Activated T-helper 2 cell treated with anti-CD3 and anti-CD28 coated beads, Interferon-gamma antibody, Interleukin-2, Interleukin-4, amounts not matched to agents 10 μg/mL and 5 μg/mL and 100 μg/mL, durations not matched to agents 14 hours and 24 hours and 36 hours (primary cell): Measurements from ENCODE around the gene SOX12. TPM values are rescaled to one million over a fixed set of nuclear protein-coding genes. Genes with fewer than 3 reads are reported as not detected.
"Not testable (repeated sequence)": the region's sequence is repeated elsewhere in the genome, so short reads cannot be mapped to it uniquely, and the experiment has no call there.

ENCODE experiments used
- DNase-seq: peaks from one replicate; pipeline ENCODE4 v3.0.0; 2021; ENCODE audit warnings: low spot score
- H3K27ac Mint-ChIP-seq: one replicate; pipeline ENCODE4 v1.8.0; 2021; ENCODE audit warnings: mixed read lengths
- H3K27me3 Mint-ChIP-seq: one replicate; pipeline ENCODE4 v1.8.0; 2021; ENCODE audit warnings: low read depth, mixed read lengths
- H3K36me3 Mint-ChIP-seq: one replicate; pipeline ENCODE4 v1.8.0; 2021; ENCODE audit warnings: low read depth, mixed read lengths
- H3K4me1 Mint-ChIP-seq: one replicate; pipeline ENCODE4 v1.8.0; 2021; ENCODE audit warnings: low read depth, mixed read lengths
- H3K4me3 Mint-ChIP-seq: one replicate; pipeline ENCODE4 v1.8.0; 2021; ENCODE audit warnings: low read depth, mild to moderate bottlenecking, moderate library complexity, mixed read lengths
- H3K9me3 Mint-ChIP-seq: one replicate; pipeline ENCODE4 v1.8.0; 2021; ENCODE audit warnings: mixed read lengths
- intact Hi-C: fragments of 100-400 bp; cut with micrococcal nuclease; formaldehyde crosslinking; loops from one replicate; pipeline ENCODE4 v1.15.1; 2023
- total RNA-seq: library from RNA; stranded (reverse); gene quantifications from 2 replicates; pipeline ENCODE4 v1.2.3, GENCODE V29; 2022

SOX12 gene
- total RNA-seq, 1 donor from 2014 or later: 14.4 TPM

DNA sequence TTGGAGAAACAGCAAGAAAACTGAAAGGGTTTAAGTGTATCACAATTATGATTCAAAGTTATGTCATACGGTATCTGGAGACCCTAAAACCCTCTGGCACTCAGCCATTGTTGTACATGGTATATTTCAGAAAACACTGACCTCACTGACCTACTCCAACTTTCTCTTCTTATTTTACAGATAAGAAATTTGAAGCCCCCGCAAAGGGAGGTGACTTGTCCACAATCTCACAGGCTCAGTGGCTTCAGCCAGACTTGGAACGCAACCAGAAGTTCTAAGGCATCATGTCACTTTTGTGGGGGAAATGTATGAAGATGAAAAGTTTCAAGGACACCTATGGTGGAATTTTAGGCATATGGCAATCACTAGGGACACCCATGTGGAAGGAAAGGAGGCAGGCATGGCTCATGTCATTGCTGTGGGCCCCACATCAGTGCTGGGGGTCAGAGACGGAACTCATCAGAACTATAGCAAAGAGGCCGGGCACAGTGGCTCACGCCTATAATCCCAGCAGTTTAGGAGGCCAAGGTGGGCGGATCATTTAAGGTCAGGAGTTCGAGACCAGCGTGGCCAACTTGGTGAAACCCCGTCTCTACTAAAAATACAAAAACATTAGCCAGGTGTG lies 50.0 kb downstream of the SOX12 start:
- no peaks in the 10 kb centered on the region for H3K36me3 Mint-ChIP-seq
- no peaks in the 10 kb centered on the region for H3K27me3 Mint-ChIP-seq
- H3K4me1 Mint-ChIP-seq: peaks cover 20% of the 10 kb centered on the region
- H3K4me3 Mint-ChIP-seq: no peak overlapping the region
- H3K27ac Mint-ChIP-seq: no peak overlapping the region
- intact Hi-C loops: no loop called here
- no peaks in the 10 kb centered on the region for H3K9me3 Mint-ChIP-seq
- no peak for DNase-seq

GRCh38 chr20:376089-376488 lies 50.7 kb downstream of the SOX12 start:
- intact Hi-C loops: no loop called here
- no peak for DNase-seq
- peaks cover 20% of the 10 kb centered on the region for H3K4me1 Mint-ChIP-seq
- no peaks in the 10 kb centered on the region for H3K36me3 Mint-ChIP-seq
- H3K9me3 Mint-ChIP-seq: no peaks in the 10 kb centered on the region
- no peak overlapping the region for H3K27ac Mint-ChIP-seq
- no peak overlapping the region for H3K4me3 Mint-ChIP-seq
- no peaks in the 10 kb centered on the region for H3K27me3 Mint-ChIP-seq

GRCh38 chr20:376750-377149 lies 51.4 kb downstream of the SOX12 start:
- H3K4me1 Mint-ChIP-seq: peaks cover 19% of the 10 kb centered on the region
- no peak overlapping the region for H3K4me3 Mint-ChIP-seq
- no peaks in the 10 kb centered on the region for H3K27me3 Mint-ChIP-seq
- no peak for DNase-seq
- no peak overlapping the region for H3K27ac Mint-ChIP-seq
- intact Hi-C loops: no loop called here
- H3K9me3 Mint-ChIP-seq: no peaks in the 10 kb centered on the region
- H3K36me3 Mint-ChIP-seq: no peaks in the 10 kb centered on the region

DNA sequence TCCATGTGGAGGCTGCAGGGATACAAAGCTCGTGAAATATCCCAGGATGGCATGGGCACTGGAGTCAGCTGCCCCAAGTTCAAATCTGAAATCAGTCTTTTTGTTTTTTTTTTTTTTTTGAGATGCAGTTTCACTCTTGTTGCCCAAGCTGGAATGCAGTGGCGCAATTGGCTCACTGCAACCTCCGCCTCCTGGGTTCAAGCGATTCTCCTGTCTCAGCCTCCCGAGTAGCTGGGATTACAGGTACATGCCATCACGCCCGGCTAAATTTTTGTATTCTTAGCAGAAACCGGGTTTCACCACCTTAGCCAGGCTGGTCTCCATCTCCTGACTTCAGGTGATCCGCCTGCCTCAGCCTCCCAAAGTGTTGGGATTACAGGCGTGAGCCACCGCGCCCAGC lies 52.2 kb downstream of the SOX12 start:
- DNase-seq, intact Hi-C loops, H3K27me3 Mint-ChIP-seq, H3K9me3 Mint-ChIP-seq, H3K36me3 Mint-ChIP-seq, H3K4me3 Mint-ChIP-seq, H3K27ac Mint-ChIP-seq: not testable (repeated sequence)
- H3K4me1 Mint-ChIP-seq: peaks cover 17% of the 10 kb centered on the region

- intact Hi-C loops: no loop called here
- H3K27ac Mint-ChIP-seq: peak overlapping the region; percentile 4
Observed at GRCh38 chr20:378961-379336, 53.6 kb downstream of the SOX12 start.

More at GRCh38 chr20:378961-379336, 53.6 kb downstream of the SOX12 start:
- peaks cover 2% of the 10 kb centered on the region for H3K36me3 Mint-ChIP-seq
- no peak overlapping the region for H3K4me3 Mint-ChIP-seq
- no peak for DNase-seq
- H3K4me1 Mint-ChIP-seq: peaks cover 20% of the 10 kb centered on the region
- H3K27me3 Mint-ChIP-seq: no peaks in the 10 kb centered on the region
- H3K9me3 Mint-ChIP-seq: no peaks in the 10 kb centered on the region

Other genes starting within 250 kb of the SOX12 start
- gene DEFB125, start 237.9 kb upstream of the SOX12 start, total RNA-seq: not detected in 2 replicates
- not detected in 2 replicates for gene DEFB126, start 183.0 kb upstream of the SOX12 start, total RNA-seq
- not detected in 2 replicates for gene DEFB127, start 168.1 kb upstream of the SOX12 start, total RNA-seq
- not detected in 2 replicates for gene DEFB128, start 135.8 kb upstream of the SOX12 start, total RNA-seq
- not detected in 2 replicates for gene DEFB129, start 98.3 kb upstream of the SOX12 start, total RNA-seq
- not detected in 2 replicates for gene DEFB132, start 67.8 kb upstream of the SOX12 start, total RNA-seq
- 7.6 and 9.5 TPM in 2 replicates for gene C20orf96, start 34.8 kb upstream of the SOX12 start, total RNA-seq
- gene ZCCHC3, start 28.0 kb upstream of the SOX12 start, total RNA-seq: 26.9 and 27.6 TPM in 2 replicates
- 5.9 and 7.1 TPM in 2 replicates for gene NRSN2, start 21.6 kb downstream of the SOX12 start, total RNA-seq
- 31.6 and 32.2 TPM in 2 replicates for gene TRIB3, start 55.2 kb downstream of the SOX12 start, total RNA-seq
- 112 and 118 TPM in 2 replicates for gene RBCK1, start 82.7 kb downstream of the SOX12 start, total RNA-seq
- gene TBC1D20, start 137.0 kb downstream of the SOX12 start, total RNA-seq: 30.1 and 31.5 TPM in 2 replicates
- 160 and 169 TPM in 2 replicates for gene CSNK2A1, start 218.2 kb downstream of the SOX12 start, total RNA-seq